ENCODE measurements around the gene RAPGEF6.

DNA sequence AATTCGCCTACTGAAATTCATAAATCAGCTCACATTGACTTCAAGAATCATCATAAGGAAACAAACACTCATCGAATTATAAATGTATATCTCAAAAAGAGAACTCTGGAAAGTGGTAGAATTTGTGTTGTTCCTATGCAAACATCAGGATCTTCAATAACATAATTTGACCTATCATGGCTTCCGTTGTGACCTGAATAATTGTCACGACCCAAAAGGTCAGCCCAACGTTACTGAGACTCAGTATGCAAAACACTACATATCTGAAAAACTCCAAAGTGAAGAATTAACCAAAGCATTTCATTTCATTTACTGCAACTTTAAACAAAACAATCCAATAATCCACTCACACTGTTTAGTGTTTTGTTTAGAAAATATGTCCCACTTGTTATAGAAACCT is 1.2 kb downstream of the RAPGEF6 start:
- TF ChIP-seq POLR2A (IDR thresholded peaks at IDR 0.05; ENCODE audit: low read length) (no peak), GATA1 (IDR thresholded peaks at IDR 0.05; ENCODE audit: low read depth, low read length) (no peak)

All from erythroblast (primary cell).